H9 (cell line): ENCODE data around the gene GALNT5. TPM values are rescaled to one million over a fixed set of nuclear protein-coding genes. Genes with fewer than 3 reads are reported as not detected.

Experiments
- DNase-seq: peaks from one replicate; pipeline ENCODE4 v3.0.0-alpha.2; 2017
- H2AFZ ChIP-seq: one replicate; pipeline ENCODE4 v1.6.1; 2013; ENCODE audit warnings: mild to moderate bottlenecking, low read length, control low read depth, moderate library complexity
- H2AK5ac ChIP-seq: 2 replicates; pipeline ENCODE4 v1.6.1; 2013; ENCODE audit warnings: low read length, control low read depth, mixed read lengths; ENCODE audit not compliant: insufficient read length
- H2BK120ac ChIP-seq: one replicate; pipeline ENCODE4 v1.6.1; 2013; ENCODE audit warnings: low read depth, mild to moderate bottlenecking, low read length, control low read depth, inconsistent platforms; ENCODE audit not compliant: poor library complexity, severe bottlenecking
- H2BK12ac ChIP-seq: 2 replicates; pipeline ENCODE4 v1.6.1; 2013; ENCODE audit warnings: low read length, control low read depth, mixed read lengths, low read depth; ENCODE audit not compliant: insufficient read length
- H2BK15ac ChIP-seq: 2 replicates; pipeline ENCODE4 v1.6.1; 2013; ENCODE audit warnings: low read depth, low read length, control low read depth
- H2BK20ac ChIP-seq: one replicate; pipeline ENCODE4 v1.6.1; 2013; ENCODE audit warnings: low read depth, mild to moderate bottlenecking, low read length, control low read depth, inconsistent platforms; ENCODE audit not compliant: poor library complexity, severe bottlenecking
- H2BK5ac ChIP-seq: 2 replicates; pipeline ENCODE4 v1.6.1; 2013; ENCODE audit warnings: low read length, control low read depth, mixed read lengths; ENCODE audit not compliant: insufficient read length
- H3K14ac ChIP-seq: 2 replicates; pipeline ENCODE4 v1.6.1; 2013; ENCODE audit warnings: low read length, control low read depth; ENCODE audit not compliant: insufficient read depth
- H3K18ac ChIP-seq: 2 replicates; pipeline ENCODE4 v1.6.1; 2013; ENCODE audit warnings: low read depth, mild to moderate bottlenecking, mixed read lengths, low read length, control low read depth; ENCODE audit not compliant: insufficient read length
- H3K23ac ChIP-seq: 2 replicates; pipeline ENCODE4 v1.6.1; 2013; ENCODE audit warnings: low read length, control low read depth, mixed read lengths, low read depth; ENCODE audit not compliant: insufficient read length
- H3K23me2 ChIP-seq: 2 replicates; pipeline ENCODE4 v1.6.1; 2013; ENCODE audit warnings: low read depth, mild to moderate bottlenecking, mixed read lengths, low read length, control low read depth; ENCODE audit not compliant: insufficient read length, poor library complexity, severe bottlenecking
- H3K27ac ChIP-seq: 2 replicates; pipeline ENCODE4 v1.5.1; 2013; ENCODE audit warnings: low read length, control low read depth, mixed read lengths, low read depth; ENCODE audit not compliant: insufficient read length
- H3K27me3 ChIP-seq: 2 replicates; pipeline ENCODE4 v1.6.1; 2013; ENCODE audit warnings: low read length, control low read depth, inconsistent platforms; ENCODE audit not compliant: insufficient read depth
- H3K4ac ChIP-seq: 2 replicates; pipeline ENCODE4 v1.6.1; 2013; ENCODE audit warnings: low read depth, mild to moderate bottlenecking, control low read depth, inconsistent platforms, low read length, moderate library complexity
- H3K4me1 ChIP-seq: 2 replicates; pipeline ENCODE4 v1.6.1; 2013; ENCODE audit warnings: low read length, control low read depth, inconsistent platforms; ENCODE audit not compliant: insufficient read depth
- H3K4me2 ChIP-seq: 2 replicates; pipeline ENCODE4 v1.6.1; 2013; ENCODE audit warnings: low read length, control low read depth, mixed read lengths; ENCODE audit not compliant: insufficient read length, insufficient read depth
- H3K56ac ChIP-seq: 2 replicates; pipeline ENCODE4 v1.6.1; 2013; ENCODE audit warnings: low read depth, mild to moderate bottlenecking, mixed read lengths, low read length, control low read depth; ENCODE audit not compliant: insufficient read length
- H3K79me1 ChIP-seq: 2 replicates; pipeline ENCODE4 v1.6.1; 2013; ENCODE audit warnings: low read depth, mild to moderate bottlenecking, moderate library complexity, low read length, control low read depth, inconsistent platforms; ENCODE audit not compliant: insufficient read depth, poor library complexity, severe bottlenecking
- H3K79me2 ChIP-seq: 2 replicates; pipeline ENCODE4 v1.6.1; 2013; ENCODE audit warnings: low read length, control low read depth, inconsistent platforms; ENCODE audit not compliant: insufficient read depth
- H3K9ac ChIP-seq: 2 replicates; pipeline ENCODE4 v1.6.1; 2013; ENCODE audit warnings: low read length, control low read depth, mixed read lengths; ENCODE audit not compliant: insufficient read length; ENCODE audit errors: extremely low read depth
- H3K9me3 ChIP-seq: one replicate; pipeline ENCODE4 v1.6.1; 2013; ENCODE audit warnings: low read depth, low read length, inconsistent platforms; ENCODE audit not compliant: control insufficient read depth
- H3T11ph ChIP-seq: one replicate; pipeline ENCODE4 v1.6.1; 2013; ENCODE audit warnings: mild to moderate bottlenecking, low read length, control low read depth, inconsistent platforms
- H4K20me1 ChIP-seq: one replicate; pipeline ENCODE4 v1.6.1; 2013; ENCODE audit not compliant: control insufficient read depth, insufficient read length, insufficient read depth
- H4K5ac ChIP-seq: 2 replicates; pipeline ENCODE4 v1.6.1; 2013; ENCODE audit warnings: low read depth, mild to moderate bottlenecking, mixed read lengths, low read length, control low read depth; ENCODE audit not compliant: insufficient read length
- H4K8ac ChIP-seq: replicated peaks from 2 replicates; pipeline ENCODE4 v1.6.1; 2013; ENCODE audit warnings: low read length, control low read depth, mixed read lengths, low read depth; ENCODE audit not compliant: insufficient read length
- H4K91ac ChIP-seq: 2 replicates; pipeline ENCODE4 v1.6.1; 2013; ENCODE audit warnings: low read depth, mild to moderate bottlenecking, moderate library complexity, mixed read lengths, low read length, control low read depth; ENCODE audit not compliant: insufficient read length
- H3K27ac Mint-ChIP-seq, 3 experiments: 2 replicates in 2 of 3; 3 replicates in 1 of 3; pipeline ENCODE4 v1.8.0; 2020 to 2021; ENCODE audit warnings: mixed read lengths in 3 of 3, mild to moderate bottlenecking in 1 of 3, moderate library complexity in 1 of 3
- H3K27me3 Mint-ChIP-seq: 2 replicates; pipeline ENCODE4 v1.8.0; 2021; ENCODE audit warnings: low read depth, mild to moderate bottlenecking, moderate library complexity, mixed read lengths
- H3K36me3 Mint-ChIP-seq, 3 experiments: 2 replicates in 2 of 3; 3 replicates in 1 of 3; pipeline ENCODE4 v1.8.0; 2020 to 2021; ENCODE audit warnings: low read depth in 3 of 3, mixed read lengths in 3 of 3; ENCODE audit not compliant: insufficient read depth in 1 of 3
- H3K4me1 Mint-ChIP-seq, 2 experiments: 2 replicates each; pipeline ENCODE4 v1.8.0; 2020; ENCODE audit warnings: mixed read lengths in 2 of 2
- H3K4me3 Mint-ChIP-seq, 2 experiments: 2 replicates in 1 of 2; 3 replicates in 1 of 2; pipeline ENCODE4 v1.8.0; 2020 to 2021; ENCODE audit warnings: mild to moderate bottlenecking in 2 of 2, mixed read lengths in 2 of 2, moderate library complexity in 1 of 2
- H3K9me3 Mint-ChIP-seq, 2 experiments: 2 replicates in 1 of 2; 3 replicates in 1 of 2; pipeline ENCODE4 v1.8.0; 2020; ENCODE audit warnings: mild to moderate bottlenecking in 2 of 2, mixed read lengths in 2 of 2, moderate library complexity in 1 of 2
- WGBS: extraction: QIAGEN DNeasy Blood & Tissue Kit; methylation state at CpG from one replicate; pipeline ENCODE4 v1.1.7; 2013; ENCODE audit warnings: missing lambda C conversion rate, low lambda C conversion rate, mixed read lengths; ENCODE audit not compliant: insufficient read length; ENCODE audit errors: extremely low coverage; 5-methylcytosine and 5-hydroxymethylcytosine counted together
- total RNA-seq: library from RNA; stranded (reverse); gene quantifications from 2 replicates; pipeline ENCODE4 v1.2.1, GENCODE V29; 2021
- TF ChIP-seq, protein P1 (sequence below): fragments of 200-600 bp; sonication (generic); conservative IDR thresholded peaks from 3 replicates; pipeline ENCODE4 v1.8.0; 2021; ENCODE audit warnings: antibody characterized with exemption, mild to moderate bottlenecking

Gene GALNT5
- total RNA-seq, 1 experiment from 2014 or later, result 0.17 TPM

- Histone ChIP-seq H3K79me1 (no peaks in the 10 kb centered on the region), H3K9ac (no peak overlapping the region), H3K14ac (no peak overlapping the region), H3K23ac (no peak overlapping the region), H3K4me2 (no peak overlapping the region), H2AFZ (no peak overlapping the region), H3K4me1 (peaks cover 2% of the 10 kb centered on the region; the same call in 1 of the 2 replicates), H4K20me1 (no peaks in the 10 kb centered on the region), H3K18ac (no peak overlapping the region), H2BK5ac (no peak overlapping the region), H2BK15ac (no peak overlapping the region), H3T11ph (no peak overlapping the region), H2AK5ac (no peak overlapping the region), H4K8ac (no peak overlapping the region), H3K56ac (no peak overlapping the region), H3K27me3 (no peaks in the 10 kb centered on the region), H3K4ac (no peak overlapping the region), H4K91ac (no peak overlapping the region), H3K23me2 (no peaks in the 10 kb centered on the region), H3K9me3 (no peaks in the 10 kb centered on the region), H2BK20ac (no peak overlapping the region), H2BK120ac (no peak overlapping the region), H4K5ac (no peak overlapping the region), H3K27ac (no peak overlapping the region), H3K79me2 (no peaks in the 10 kb centered on the region), H2BK12ac (no peak overlapping the region)
- H3K36me3 Mint-ChIP-seq, result peaks cover 0 to 5% (median 0%) of the 10 kb centered on the region in 3 experiments; a peak in 2 of 7 replicates
- peaks cover 23 to 25% of the 10 kb centered on the region in 2 experiments for H3K4me1 Mint-ChIP-seq
- DNase-seq, result no peak
- no peak overlapping the region for H3K4me3 Mint-ChIP-seq
- no peak overlapping the region for H3K27ac Mint-ChIP-seq
- TF ChIP-seq, protein P1, sequence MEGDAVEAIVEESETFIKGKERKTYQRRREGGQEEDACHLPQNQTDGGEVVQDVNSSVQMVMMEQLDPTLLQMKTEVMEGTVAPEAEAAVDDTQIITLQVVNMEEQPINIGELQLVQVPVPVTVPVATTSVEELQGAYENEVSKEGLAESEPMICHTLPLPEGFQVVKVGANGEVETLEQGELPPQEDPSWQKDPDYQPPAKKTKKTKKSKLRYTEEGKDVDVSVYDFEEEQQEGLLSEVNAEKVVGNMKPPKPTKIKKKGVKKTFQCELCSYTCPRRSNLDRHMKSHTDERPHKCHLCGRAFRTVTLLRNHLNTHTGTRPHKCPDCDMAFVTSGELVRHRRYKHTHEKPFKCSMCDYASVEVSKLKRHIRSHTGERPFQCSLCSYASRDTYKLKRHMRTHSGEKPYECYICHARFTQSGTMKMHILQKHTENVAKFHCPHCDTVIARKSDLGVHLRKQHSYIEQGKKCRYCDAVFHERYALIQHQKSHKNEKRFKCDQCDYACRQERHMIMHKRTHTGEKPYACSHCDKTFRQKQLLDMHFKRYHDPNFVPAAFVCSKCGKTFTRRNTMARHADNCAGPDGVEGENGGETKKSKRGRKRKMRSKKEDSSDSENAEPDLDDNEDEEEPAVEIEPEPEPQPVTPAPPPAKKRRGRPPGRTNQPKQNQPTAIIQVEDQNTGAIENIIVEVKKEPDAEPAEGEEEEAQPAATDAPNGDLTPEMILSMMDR, result no peak
- no peaks in the 10 kb centered on the region for H3K27me3 Mint-ChIP-seq
- WGBS, result no CpG with 5 or more reads among the region's 3 CpGs
- no peaks in the 10 kb centered on the region for H3K9me3 Mint-ChIP-seq
Observed at GRCh38 chr2:157264099-157264498, 6.6 kb downstream of the GALNT5 start.
